NOMO-1 treated with DMSO at 0.1 percent for 48 hours (cell line): Measurements from ENCODE around the gene C5orf46.
"Not testable (repeated sequence)": the region's sequence is repeated elsewhere in the genome, so short reads cannot be mapped to it uniquely, and the experiment has no call there.

Experiments
- DNase-seq: peaks from one replicate; lab custom pipeline; 2025; ENCODE audit not compliant: unreplicated experiment; lab: John Stamatoyannopoulos, UW

Gene C5orf46

GRCh38 chr5:147895864-147896263, 10.5 kb downstream of the C5orf46 start:
- DNase-seq, result no peak

- no peak for DNase-seq
These were observed 12.5 kb downstream of the C5orf46 start for GRCh38 chr5:147893820-147894219.

- DNase-seq, result no peak
These were observed 13.5 kb downstream of the C5orf46 start for GRCh38 chr5:147892696-147893296.

GRCh38 chr5:147887930-147888329, 18.4 kb downstream of the C5orf46 start:
- DNase-seq, result no peak

- DNase-seq, result peak; percentile 45
These were observed 19.2 kb downstream of the C5orf46 start for GRCh38 chr5:147887026-147887627.

- no peak for DNase-seq
These were observed 23.6 kb downstream of the C5orf46 start for GRCh38 chr5:147882586-147883313.

GRCh38 chr5:147880487-147880886, 25.9 kb downstream of the C5orf46 start:
- no peak for DNase-seq

GRCh38 chr5:147879784-147880183, 26.6 kb downstream of the C5orf46 start:
- no peak for DNase-seq

GRCh38 chr5:147878066-147878759, 28.1 kb downstream of the C5orf46 start, which contains the start of gene SCGB3A2:
Gene SCGB3A2, plus strand, starts transcription at chr5:147878711. Its CDS starts 93 bp downstream, at chr5:147878804.
- DNase-seq, result no peak

GRCh38 chr5:147876626-147877025, 29.7 kb downstream of the C5orf46 start:
- no peak for DNase-seq

GRCh38 chr5:147876141-147876540, 30.2 kb downstream of the C5orf46 start:
- no peak for DNase-seq

GRCh38 chr5:147874910-147875367, 31.4 kb downstream of the C5orf46 start:
- no peak for DNase-seq

- not testable (repeated sequence) for DNase-seq
These were observed 32.0 kb downstream of the C5orf46 start for GRCh38 chr5:147874118-147874875.

GRCh38 chr5:147872744-147873435, 33.4 kb downstream of the C5orf46 start:
- DNase-seq, result not testable (repeated sequence)

- not testable (repeated sequence) for DNase-seq
These were observed 34.3 kb downstream of the C5orf46 start for GRCh38 chr5:147871980-147872549.

GRCh38 chr5:147869892-147870291, 36.4 kb downstream of the C5orf46 start:
- DNase-seq, result not testable (repeated sequence)

- DNase-seq, result no peak
These were observed 37.2 kb downstream of the C5orf46 start for GRCh38 chr5:147869112-147869511.

- no peak for DNase-seq
These were observed 42.7 kb downstream of the C5orf46 start for GRCh38 chr5:147863454-147864158.

GRCh38 chr5:147860641-147861025, 45.7 kb downstream of the C5orf46 start:
- DNase-seq, result no peak
